ENCODE results near the gene CUL3. TPM values are rescaled to one million over a fixed set of nuclear protein-coding genes. Genes with fewer than 3 reads are reported as not detected.

The CUL3 gene
- total RNA-seq, 1 donor from 2014 or later, result 65.3 TPM

GRCh38 chr2:224433442-224433841 lies 151.7 kb downstream of the CUL3 start:
- H3K4me1 ChIP-seq, result no peaks in the 10 kb centered on the region
- H3K9me3 ChIP-seq, result no peaks in the 10 kb centered on the region
- H3K27ac ChIP-seq, result no peak overlapping the region
- TF ChIP-seq, protein P1, sequence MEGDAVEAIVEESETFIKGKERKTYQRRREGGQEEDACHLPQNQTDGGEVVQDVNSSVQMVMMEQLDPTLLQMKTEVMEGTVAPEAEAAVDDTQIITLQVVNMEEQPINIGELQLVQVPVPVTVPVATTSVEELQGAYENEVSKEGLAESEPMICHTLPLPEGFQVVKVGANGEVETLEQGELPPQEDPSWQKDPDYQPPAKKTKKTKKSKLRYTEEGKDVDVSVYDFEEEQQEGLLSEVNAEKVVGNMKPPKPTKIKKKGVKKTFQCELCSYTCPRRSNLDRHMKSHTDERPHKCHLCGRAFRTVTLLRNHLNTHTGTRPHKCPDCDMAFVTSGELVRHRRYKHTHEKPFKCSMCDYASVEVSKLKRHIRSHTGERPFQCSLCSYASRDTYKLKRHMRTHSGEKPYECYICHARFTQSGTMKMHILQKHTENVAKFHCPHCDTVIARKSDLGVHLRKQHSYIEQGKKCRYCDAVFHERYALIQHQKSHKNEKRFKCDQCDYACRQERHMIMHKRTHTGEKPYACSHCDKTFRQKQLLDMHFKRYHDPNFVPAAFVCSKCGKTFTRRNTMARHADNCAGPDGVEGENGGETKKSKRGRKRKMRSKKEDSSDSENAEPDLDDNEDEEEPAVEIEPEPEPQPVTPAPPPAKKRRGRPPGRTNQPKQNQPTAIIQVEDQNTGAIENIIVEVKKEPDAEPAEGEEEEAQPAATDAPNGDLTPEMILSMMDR (IDR thresholded peaks at IDR 0.05), result no peak
- no peak for TF ChIP-seq POLR2A (IDR thresholded peaks at IDR 0.05)
- no peak for TF ChIP-seq POLR2AphosphoS5 (IDR thresholded peaks at IDR 0.05; ENCODE audit: insufficient read depth in 1 of 2, low read depth in 1 of 2)
- intact Hi-C loops (cut with DNase I), result no loop called here
- no peak for DNase-seq (ENCODE audit: extremely low spot score in 2 of 2)
- H3K36me3 ChIP-seq, result no peaks in the 10 kb centered on the region
- no peaks in the 10 kb centered on the region for H3K27me3 ChIP-seq
- H3K4me3 ChIP-seq, result no peak overlapping the region

- no peak for TF ChIP-seq POLR2A (IDR thresholded peaks at IDR 0.05)
- intact Hi-C loops (cut with DNase I), result no loop called here
- no peak for DNase-seq (ENCODE audit: extremely low spot score in 2 of 2)
Measured at GRCh38 chr2:224432003-224432579, 153.1 kb downstream of the CUL3 start.

GRCh38 chr2:224429441-224429810 lies 155.7 kb downstream of the CUL3 start:
- DNase-seq (ENCODE audit: extremely low spot score in 2 of 2), result no peak
- H3K4me3 ChIP-seq, result no peak overlapping the region
- TF ChIP-seq POLR2AphosphoS5 (IDR thresholded peaks at IDR 0.05; ENCODE audit: insufficient read depth in 1 of 2, low read depth in 1 of 2) (no peak), POLR2A (IDR thresholded peaks at IDR 0.05) (no peak)
- TF ChIP-seq, protein P1 (IDR thresholded peaks at IDR 0.05), result no peak
- H3K36me3 ChIP-seq, result no peaks in the 10 kb centered on the region
- no peaks in the 10 kb centered on the region for H3K27me3 ChIP-seq
- H3K9me3 ChIP-seq, result no peaks in the 10 kb centered on the region
- intact Hi-C loops (cut with DNase I), result no loop called here
- no peaks in the 10 kb centered on the region for H3K4me1 ChIP-seq
- no peak overlapping the region for H3K27ac ChIP-seq

More at GRCh38 chr2:224432003-224432579, 153.1 kb downstream of the CUL3 start:
- Histone ChIP-seq H3K9me3 (no peaks in the 10 kb centered on the region), H3K27ac (no peak overlapping the region), H3K27me3 (no peaks in the 10 kb centered on the region), H3K36me3 (no peaks in the 10 kb centered on the region), H3K4me3 (no peak overlapping the region), H3K4me1 (no peaks in the 10 kb centered on the region)

- Histone ChIP-seq H3K36me3 (no peaks in the 10 kb centered on the region), H3K4me1 (no peaks in the 10 kb centered on the region), H3K4me3 (no peak overlapping the region), H3K27ac (no peak overlapping the region), H3K27me3 (no peaks in the 10 kb centered on the region), H3K9me3 (no peaks in the 10 kb centered on the region)
- TF ChIP-seq POLR2AphosphoS5 (IDR thresholded peaks at IDR 0.05; ENCODE audit: insufficient read depth in 1 of 2, low read depth in 1 of 2) (no peak), POLR2A (IDR thresholded peaks at IDR 0.05) (no peak)
- TF ChIP-seq, protein P1 (IDR thresholded peaks at IDR 0.05), result no peak
- DNase-seq (ENCODE audit: extremely low spot score in 2 of 2), result no peak
- intact Hi-C loops (cut with DNase I), result no loop called here
Measured at GRCh38 chr2:224428787-224429440, 156.2 kb downstream of the CUL3 start.

DNA sequence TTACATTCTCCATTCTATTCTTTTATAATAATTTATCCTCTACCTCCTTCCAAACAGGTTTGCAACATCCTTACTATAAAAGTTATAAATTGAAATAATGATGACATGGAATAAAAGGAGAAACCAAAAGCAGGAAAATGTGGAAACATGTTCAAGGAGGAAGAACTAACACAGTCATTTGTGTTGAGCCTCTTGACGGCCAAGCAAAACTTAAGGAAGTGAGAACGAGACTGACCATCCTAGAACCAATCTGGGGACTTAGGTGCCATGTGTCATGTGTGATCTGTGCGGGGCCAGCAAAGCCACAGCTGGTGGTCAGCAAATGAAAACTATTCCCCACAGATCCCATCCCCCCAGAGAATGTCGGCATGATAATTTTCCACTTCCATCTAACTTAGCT lies 157.7 kb downstream of the CUL3 start:
- Histone ChIP-seq H3K27ac (no peak overlapping the region), H3K36me3 (no peaks in the 10 kb centered on the region), H3K27me3 (no peaks in the 10 kb centered on the region), H3K4me3 (no peak overlapping the region), H3K9me3 (no peaks in the 10 kb centered on the region), H3K4me1 (no peaks in the 10 kb centered on the region)
- TF ChIP-seq POLR2AphosphoS5 (IDR thresholded peaks at IDR 0.05; ENCODE audit: insufficient read depth in 1 of 2, low read depth in 1 of 2) (no peak), POLR2A (IDR thresholded peaks at IDR 0.05) (no peak)
- TF ChIP-seq, protein P1 (IDR thresholded peaks at IDR 0.05), result no peak
- no peak for DNase-seq (ENCODE audit: extremely low spot score in 2 of 2)
- intact Hi-C loops (cut with DNase I), result no loop called here

Data from vagina (tissue), 2 donors.